Measurements from ENCODE around the gene LRRC15.

Gene LRRC15

DNA sequence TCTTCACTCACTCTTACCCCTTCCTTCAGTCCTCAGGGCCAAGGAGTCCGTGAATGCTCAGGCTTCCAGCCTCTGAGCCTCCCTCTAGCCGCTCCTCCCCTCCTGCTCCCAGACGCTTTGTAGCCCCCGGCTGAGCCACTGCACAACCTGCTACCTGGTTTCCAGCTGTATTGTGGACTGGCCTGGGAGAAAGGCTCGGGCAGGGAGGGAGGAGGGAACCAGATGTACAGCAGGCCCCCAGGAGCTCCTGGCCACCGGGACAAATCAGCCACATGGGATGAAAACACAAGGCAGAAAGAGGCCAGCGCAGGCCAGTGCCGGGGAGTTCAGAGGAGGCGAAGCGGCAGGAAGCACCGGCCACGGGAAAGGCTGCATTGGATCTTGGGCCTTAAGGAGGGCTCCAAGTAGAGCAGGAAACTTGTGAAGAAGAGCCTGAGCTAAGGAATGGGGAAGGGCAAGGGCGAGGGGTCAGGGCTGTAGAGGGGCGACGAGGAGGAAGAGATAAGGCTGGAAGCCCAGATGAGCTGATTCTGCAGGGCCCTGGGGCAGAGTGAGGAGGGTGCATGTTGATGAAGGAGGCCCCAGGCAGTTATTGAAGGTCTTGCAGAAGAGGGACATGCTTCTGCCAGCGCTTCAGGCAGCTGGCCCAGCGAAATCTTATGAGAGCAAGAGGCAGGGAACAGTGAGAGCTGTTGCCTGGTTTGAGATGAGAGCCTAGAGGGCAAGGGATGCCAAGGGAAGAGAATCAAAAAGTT, 32.8 kb downstream of the LRRC15 start:
- no peak for DNase-seq (ENCODE audit: low read depth, low spot score)

DNA sequence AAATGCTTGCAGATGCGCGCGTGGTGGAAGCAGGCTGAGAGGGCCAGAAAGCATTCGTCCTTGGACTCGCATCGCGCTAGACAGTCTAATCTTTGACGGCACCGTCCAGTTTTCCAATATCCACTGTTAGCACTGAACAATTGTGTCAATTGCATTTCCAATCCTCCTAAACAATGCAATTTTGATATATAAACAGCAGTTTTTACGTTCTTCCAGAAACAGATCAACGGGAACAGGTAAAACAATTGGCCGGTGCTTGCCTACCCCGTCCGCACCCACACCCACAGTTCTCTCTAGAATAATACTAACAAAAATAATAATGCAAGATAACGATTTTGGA, 35.6 kb downstream of the LRRC15 start:
- no peak for DNase-seq (ENCODE audit: low read depth, low spot score)

- DNase-seq (ENCODE audit: low read depth, low spot score) = no peak
Measured at GRCh38 chr3:194333212-194333980, 36.1 kb downstream of the LRRC15 start.

DNA sequence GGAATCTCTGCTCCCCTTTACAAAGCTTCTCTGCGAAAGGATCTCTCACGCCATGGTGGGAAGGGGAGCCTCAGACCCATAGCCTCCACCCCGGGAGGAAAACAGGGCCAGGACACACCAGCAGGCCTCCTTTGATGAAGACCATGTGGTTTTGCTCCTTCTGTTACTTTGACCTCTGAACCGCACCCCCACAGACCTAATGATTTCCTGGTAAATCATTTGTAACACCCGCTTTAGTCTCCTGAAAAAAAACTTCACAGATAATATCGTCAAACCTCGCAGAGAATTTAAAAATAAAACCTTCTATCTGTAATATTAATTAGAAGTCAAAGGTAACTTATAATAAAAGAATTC, 36.7 kb downstream of the LRRC15 start:
- no peak for DNase-seq (ENCODE audit: low read depth, low spot score)

DNA sequence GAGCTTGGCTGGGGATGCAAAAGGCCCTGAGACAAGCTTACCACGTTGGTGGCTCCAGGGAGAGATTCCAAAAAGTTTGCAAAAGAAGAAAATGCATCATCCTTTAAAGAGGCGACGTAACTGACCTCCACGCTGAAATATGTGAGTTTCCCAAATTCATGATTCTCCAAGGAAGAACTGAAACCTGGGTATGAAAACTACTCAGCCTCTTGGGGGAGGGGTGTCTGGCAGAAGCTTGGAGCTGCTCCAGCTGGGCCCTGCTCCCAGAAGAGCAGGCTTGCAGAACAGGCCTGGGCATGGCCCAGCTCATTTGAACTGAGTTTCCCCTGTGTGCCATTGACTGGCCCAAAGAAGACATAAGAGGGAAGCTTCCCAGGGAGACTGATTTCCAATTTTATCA, 39.0 kb downstream of the LRRC15 start:
- no peak for DNase-seq (ENCODE audit: low read depth, low spot score)

DNA sequence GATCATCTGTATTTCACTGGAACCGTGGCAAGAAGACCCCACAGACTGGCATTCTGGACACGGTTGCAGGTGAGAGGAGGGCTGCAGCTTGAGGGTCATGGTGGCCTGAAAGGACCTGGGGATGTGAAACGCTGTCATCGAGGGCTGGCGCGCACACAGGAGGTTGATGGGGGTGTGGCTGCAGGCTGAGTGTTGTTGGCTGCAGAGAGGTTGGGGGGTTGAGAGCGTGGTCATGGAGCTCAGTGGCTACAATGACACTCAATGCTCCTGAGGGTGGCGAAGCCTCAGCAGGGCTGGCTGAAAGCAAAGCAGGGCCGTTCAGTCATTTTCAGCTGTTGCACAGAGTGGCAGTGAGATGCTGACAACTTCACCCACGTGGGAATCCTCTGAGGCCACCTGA, 39.4 kb downstream of the LRRC15 start:
- DNase-seq (ENCODE audit: low read depth, low spot score) = no peak

DNA sequence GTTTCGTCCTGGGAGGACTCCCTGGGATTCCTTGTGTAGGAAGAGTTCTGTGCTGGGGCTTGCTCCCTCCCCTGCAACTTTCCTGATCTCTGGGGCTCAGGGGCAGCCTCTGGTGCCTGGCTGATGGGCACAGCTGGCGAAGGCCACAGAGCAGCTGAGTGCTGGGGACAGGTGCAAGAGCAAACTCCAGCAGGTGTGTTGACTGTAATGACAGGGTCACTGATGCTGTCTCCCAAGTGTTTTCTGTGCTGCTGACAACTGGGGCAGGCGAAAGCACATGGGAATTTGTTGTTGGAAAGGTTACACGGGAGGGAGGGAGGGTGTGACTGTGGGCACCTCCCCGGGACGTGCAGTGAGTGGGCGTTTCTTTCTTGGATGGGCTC, 40.0 kb downstream of the LRRC15 start:
- DNase-seq (ENCODE audit: low read depth, low spot score) = no peak

DNA sequence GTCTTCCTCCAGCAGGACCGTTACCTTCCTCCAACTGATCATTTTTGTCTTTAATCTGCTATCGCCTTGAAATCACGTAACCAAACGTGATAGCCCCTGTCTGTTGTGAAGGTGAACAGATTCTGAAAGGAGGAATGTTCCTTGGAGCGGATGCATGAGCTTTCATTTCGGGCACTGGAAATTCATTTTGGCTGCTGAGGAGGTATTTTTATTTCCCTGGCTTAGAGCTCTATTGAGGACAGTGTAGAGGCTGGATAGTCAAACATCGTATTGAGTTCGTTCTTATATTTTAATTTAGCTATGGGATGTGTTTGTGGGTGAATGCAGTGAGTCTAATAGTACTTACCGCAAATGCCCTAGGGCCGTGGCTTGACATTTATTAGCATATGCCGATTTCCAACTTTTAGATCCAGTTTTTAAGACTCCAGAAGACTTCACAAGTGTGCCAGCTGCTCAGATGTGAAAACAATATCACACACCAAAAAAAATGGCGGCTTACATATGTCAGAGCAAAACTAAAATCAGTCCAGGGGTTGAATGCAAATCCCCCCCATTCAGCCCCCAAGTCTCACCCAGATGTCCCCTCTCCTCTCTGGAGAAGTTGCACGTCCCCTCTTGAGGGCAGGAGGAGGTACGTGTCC, 40.5 kb downstream of the LRRC15 start:
- DNase-seq (ENCODE audit: low read depth, low spot score) = no peak

DNA sequence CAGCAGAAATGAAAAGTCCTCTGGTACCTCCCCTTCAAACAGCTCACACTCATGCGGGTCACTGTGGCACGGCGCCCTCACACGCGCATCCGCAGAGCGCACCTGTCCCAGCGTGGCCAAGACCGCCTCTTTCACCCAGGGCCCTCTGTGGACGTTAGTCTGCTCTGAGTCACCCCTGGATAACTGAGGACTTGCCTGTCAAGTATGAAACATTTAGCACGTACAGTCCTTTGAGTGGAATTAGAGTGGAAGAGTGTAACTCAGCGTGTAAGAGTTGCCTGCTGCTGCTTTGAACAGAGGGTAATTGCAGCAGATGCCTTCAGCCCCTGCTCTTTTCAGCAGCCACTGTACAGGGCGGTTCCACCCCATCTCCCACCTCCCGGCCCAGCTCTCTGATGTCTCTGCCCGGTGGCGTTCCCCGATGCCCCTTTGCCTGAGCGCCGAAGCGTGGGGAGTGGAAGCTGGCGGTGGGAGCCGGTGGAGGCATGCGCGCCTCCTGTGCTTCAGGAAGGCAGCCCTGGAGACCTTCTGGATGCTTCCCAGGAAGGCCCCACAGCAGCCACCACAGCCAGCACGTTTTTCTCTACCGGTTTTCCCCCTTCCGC, 41.4 kb downstream of the LRRC15 start:
- no peak for DNase-seq (ENCODE audit: low read depth, low spot score)

DNA sequence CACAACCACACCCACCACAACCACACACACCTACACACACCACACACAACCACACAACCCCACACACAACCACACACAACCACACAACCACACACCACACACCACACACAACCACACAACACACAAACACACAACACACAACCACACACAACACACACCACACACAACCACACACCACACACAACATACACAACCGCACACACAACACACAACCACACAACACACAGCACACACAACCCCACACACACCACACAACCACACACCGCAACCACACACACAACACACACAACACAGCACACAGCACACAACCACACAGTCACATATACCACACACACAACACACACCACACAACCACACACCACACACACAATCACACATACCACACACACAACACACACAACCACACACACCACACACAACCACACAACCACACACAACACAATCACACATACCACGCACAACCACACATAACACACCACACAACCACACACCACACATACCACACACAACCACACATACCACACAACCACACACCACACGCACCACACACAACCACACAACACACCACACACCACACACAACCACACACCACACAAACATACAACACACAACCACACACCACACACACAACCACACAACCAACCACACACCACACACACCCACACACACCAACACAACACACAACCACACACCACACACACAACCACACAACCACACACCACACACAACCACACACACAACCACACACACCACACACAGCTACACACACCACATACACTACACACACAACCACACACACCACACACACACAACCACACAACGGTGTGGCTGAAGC, 42.1 kb downstream of the LRRC15 start:
- DNase-seq (ENCODE audit: low read depth, low spot score) = no peak

DNA sequence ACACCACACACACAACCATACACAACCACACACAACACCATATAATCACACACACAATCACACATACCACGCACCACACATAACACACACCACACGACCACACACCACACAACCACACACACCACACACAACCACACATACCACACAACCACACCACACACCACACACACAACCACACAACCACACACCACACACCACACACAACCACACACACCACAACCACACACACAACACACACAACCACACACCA, 42.6 kb downstream of the LRRC15 start:
- DNase-seq (ENCODE audit: low read depth, low spot score) = no peak

DNA sequence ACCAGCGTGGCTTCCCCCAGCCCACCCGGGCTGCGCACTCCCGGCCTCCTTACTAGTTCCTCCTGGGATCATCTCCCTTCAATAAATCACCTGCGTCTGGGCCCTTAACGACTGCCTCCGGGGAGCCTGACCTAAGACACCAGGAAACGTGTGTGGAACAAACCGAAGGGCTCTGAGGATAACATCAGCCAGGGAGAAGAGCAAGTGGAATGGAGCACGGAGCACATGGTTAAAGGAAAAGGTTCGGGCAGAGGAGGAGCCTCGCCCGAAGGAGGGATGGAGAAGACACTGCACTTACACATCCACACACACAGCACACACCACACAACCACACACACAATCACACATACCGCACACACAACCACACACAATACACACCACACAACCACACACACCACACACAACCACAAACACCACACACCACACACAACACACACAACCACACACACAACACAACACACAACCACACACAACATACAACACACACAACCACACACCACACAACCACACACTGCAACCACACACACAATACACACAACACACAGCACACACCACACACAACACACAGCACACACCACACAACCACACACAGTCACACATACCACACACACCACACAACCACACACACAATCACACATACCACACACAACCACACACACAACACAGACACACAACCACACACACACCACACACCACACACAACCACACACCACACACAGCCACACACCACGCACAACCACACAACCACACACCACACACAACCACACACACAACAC, 43.2 kb downstream of the LRRC15 start:
- DNase-seq (ENCODE audit: low read depth, low spot score) = no peak

- no peak for DNase-seq (ENCODE audit: low read depth, low spot score)
Measured at GRCh38 chr3:194325424-194326153, 44.0 kb downstream of the LRRC15 start.

DNA sequence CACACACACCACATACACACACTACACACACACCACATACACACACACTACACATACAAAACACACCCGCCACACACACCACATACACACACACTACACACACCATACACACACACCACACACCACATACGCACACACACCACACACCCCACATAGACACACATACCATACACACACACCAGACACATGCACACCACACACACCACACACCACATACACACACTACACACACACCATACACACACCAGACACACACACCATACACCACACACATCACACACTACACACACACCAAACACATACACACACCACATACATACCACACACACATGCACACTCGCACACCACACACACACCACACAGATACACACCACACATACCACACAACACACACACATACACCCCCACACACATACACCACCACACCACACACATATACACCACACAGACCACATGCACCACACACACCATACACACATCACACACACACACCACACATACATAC, 44.7 kb downstream of the LRRC15 start:
- DNase-seq (ENCODE audit: low read depth, low spot score) = no peak

DNA sequence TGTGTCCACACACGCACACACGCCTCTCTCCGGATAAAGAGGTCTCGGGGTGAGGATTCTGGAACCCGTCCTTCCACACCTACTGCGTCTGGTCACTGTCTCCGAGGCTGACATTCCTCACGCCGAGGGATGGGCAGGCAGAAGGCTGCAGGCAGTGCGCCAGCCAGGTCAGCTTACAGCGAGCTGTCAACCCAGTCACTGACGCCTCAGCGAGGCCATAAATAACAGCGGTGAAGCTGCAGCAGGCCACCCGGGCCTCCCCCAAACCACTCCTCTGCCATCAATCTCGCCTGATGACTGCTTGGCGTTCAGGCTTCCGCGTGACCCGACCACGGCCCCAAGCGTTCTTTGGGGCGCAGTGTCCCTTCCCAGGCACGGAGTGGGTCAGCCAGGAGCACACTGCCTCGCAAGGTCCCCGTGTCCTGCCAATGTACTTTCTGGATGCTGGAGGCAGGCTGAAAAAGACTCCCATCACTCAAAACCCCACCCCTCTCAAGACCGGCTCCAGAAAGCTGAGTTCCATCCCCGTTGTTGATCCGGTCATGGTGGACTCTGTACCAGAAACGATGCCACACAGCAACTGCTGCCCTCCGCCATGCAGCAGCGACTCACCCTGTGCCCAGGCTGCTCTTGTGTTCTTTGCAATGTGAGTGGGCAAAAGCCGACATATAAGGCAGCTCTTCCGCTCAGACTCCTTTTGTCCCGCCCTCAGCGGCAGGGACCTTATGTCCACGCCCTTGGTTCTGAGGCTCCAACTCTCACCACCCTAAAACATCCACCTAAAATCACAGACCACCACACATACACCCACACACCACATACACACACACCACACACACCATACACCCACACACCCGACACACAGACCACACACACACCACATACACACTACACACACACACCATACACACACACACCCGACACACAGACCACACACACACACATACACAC, 45.5 kb downstream of the LRRC15 start:
- DNase-seq (ENCODE audit: low read depth, low spot score) = no peak

GRCh38 chr3:194322678-194323211, 46.8 kb downstream of the LRRC15 start:
- no peak for DNase-seq (ENCODE audit: low read depth, low spot score)

GRCh38 chr3:194321693-194322640, 47.6 kb downstream of the LRRC15 start:
- DNase-seq (ENCODE audit: low read depth, low spot score) = no peak

GRCh38 chr3:194320744-194321243, 48.7 kb downstream of the LRRC15 start:
- DNase-seq (ENCODE audit: low read depth, low spot score) = no peak
